ENCODE results near the gene SUSD4. TPM values are rescaled to one million over a fixed set of nuclear protein-coding genes. Genes with fewer than 3 reads are reported as not detected.

Gene SUSD4
- total RNA-seq, 2 experiments from 2014 or later, result 13.0 to 13.8 TPM

GRCh38 chr1:223338811-223339746 is 24.9 kb downstream of the SUSD4 start:
- Mint-ChIP-seq H3K4me3 (no peak overlapping the region), H3K27me3 (no peaks in the 10 kb centered on the region), H3K9me3 (no peaks in the 10 kb centered on the region), H3K27ac (no peak overlapping the region), H3K36me3 (ENCODE audit: low read depth) (no peaks in the 10 kb centered on the region), H3K4me1 (ENCODE audit: low read depth) (no peaks in the 10 kb centered on the region)
- POLR2A ChIA-PET, result no interaction called here
- intact Hi-C loops (cut with DNase I, micrococcal nuclease), result no loop called here
- Histone ChIP-seq H3K27me3 (ENCODE audit: control insufficient read depth in 1 of 2, insufficient read depth in 2 of 2, low read length in 2 of 2) (no peaks in the 10 kb centered on the region), H3K27ac (ENCODE audit: low read depth in 1 of 2, low read length in 2 of 2) (no peak overlapping the region), H3K36me3 (ENCODE audit: insufficient read depth, low read length) (no peaks in the 10 kb centered on the region), H3K4me3 (ENCODE audit: low read length) (no peak overlapping the region), H3K4me1 (ENCODE audit: insufficient read depth, low read length) (no peaks in the 10 kb centered on the region), H3K9me3 (ENCODE audit: control insufficient read depth in 1 of 2, insufficient read depth in 1 of 2, low read length in 2 of 2) (no peaks in the 10 kb centered on the region)
- CTCF ChIA-PET, result no interaction called here
- DNase-seq, result no peak
- TF ChIP-seq, protein P1, sequence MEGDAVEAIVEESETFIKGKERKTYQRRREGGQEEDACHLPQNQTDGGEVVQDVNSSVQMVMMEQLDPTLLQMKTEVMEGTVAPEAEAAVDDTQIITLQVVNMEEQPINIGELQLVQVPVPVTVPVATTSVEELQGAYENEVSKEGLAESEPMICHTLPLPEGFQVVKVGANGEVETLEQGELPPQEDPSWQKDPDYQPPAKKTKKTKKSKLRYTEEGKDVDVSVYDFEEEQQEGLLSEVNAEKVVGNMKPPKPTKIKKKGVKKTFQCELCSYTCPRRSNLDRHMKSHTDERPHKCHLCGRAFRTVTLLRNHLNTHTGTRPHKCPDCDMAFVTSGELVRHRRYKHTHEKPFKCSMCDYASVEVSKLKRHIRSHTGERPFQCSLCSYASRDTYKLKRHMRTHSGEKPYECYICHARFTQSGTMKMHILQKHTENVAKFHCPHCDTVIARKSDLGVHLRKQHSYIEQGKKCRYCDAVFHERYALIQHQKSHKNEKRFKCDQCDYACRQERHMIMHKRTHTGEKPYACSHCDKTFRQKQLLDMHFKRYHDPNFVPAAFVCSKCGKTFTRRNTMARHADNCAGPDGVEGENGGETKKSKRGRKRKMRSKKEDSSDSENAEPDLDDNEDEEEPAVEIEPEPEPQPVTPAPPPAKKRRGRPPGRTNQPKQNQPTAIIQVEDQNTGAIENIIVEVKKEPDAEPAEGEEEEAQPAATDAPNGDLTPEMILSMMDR (IDR thresholded peaks at IDR 0.05), result no peak
- no peak for ATAC-seq (ENCODE audit: poor library complexity)

DNA sequence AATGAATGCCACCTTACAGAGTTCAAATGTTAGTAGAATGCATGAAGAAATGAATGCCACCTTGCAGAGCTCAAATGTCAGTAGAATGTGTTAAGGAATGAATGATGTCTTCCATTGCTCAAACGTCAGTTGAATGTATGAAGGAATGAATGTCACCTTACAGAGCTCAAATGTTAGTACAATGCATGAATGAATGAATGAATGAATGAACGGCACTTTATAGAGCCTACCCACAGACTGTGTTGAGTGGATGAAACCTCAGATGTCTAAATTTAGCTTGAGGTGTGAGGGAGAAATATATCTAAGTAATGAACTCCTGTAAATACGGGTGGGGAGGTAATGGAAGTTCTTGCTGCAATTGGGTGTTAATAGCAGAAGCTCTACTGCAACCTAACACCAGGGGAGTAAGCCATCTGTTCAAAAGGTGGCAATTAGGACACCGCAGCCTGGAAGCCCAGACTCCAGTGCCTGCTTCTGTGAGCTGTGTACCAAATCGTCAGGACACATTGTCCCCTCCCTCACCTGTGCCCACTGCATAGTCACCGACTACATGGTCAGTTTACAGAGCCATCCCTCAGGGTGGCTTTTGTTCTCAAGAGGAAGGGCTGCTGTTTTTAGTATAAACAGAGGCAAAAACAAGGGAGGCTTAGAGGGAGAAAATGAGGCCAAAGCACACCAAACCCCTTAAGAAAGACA is 26.7 kb downstream of the SUSD4 start:
- peaks cover 2% of the 10 kb centered on the region for H3K4me1 Mint-ChIP-seq (ENCODE audit: low read depth)
- no peaks in the 10 kb centered on the region for H3K9me3 Mint-ChIP-seq
- Histone ChIP-seq H3K9me3 (ENCODE audit: control insufficient read depth in 1 of 2, insufficient read depth in 1 of 2, low read length in 2 of 2) (no peaks in the 10 kb centered on the region), H3K27me3 (ENCODE audit: control insufficient read depth in 1 of 2, insufficient read depth in 2 of 2, low read length in 2 of 2) (no peaks in the 10 kb centered on the region), H3K4me1 (ENCODE audit: insufficient read depth, low read length) (no peaks in the 10 kb centered on the region), H3K4me3 (ENCODE audit: low read length) (no peak overlapping the region), H3K27ac (ENCODE audit: low read depth in 1 of 2, low read length in 2 of 2) (no peak overlapping the region), H3K36me3 (ENCODE audit: insufficient read depth, low read length) (no peaks in the 10 kb centered on the region)
- ATAC-seq (ENCODE audit: poor library complexity) (no peak), DNase-seq (no peak)
- H3K36me3 Mint-ChIP-seq (ENCODE audit: low read depth), result no peaks in the 10 kb centered on the region
- intact Hi-C loops (cut with DNase I, micrococcal nuclease), result no loop called here
- no peak overlapping the region for H3K4me3 Mint-ChIP-seq
- H3K27me3 Mint-ChIP-seq, result no peaks in the 10 kb centered on the region
- no peak overlapping the region for H3K27ac Mint-ChIP-seq
- TF ChIP-seq, protein P1 (IDR thresholded peaks at IDR 0.05), result no peak
- CTCF ChIA-PET, result no interaction called here
- POLR2A ChIA-PET, result no interaction called here

DNA sequence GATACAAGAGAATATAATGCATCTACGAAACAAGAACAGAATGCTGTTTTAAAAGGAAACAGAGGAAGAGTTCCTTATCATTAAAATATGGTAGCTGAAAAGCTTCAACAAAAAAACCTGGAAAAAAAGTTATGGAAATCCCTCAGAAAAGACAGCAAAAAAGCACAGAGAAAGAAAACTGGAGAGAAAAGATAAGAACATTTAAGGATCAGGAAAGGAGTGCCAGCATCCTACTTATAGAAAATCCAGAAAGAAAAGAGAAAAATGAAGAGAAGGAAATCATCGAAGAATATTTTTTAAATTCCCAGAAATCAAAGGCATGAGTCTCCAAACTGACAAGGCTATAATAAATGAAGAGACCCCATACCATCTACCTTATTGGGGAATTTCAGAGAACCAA is 29.8 kb downstream of the SUSD4 start:
- DNase-seq (no peak), ATAC-seq (ENCODE audit: poor library complexity) (no peak)
- H3K27ac Mint-ChIP-seq, result no peak overlapping the region
- H3K9me3 Mint-ChIP-seq, result no peaks in the 10 kb centered on the region
- H3K4me1 Mint-ChIP-seq (ENCODE audit: low read depth), result peaks cover 20% of the 10 kb centered on the region
- H3K27me3 Mint-ChIP-seq, result no peaks in the 10 kb centered on the region
- ChIA-PET POLR2A (no interaction called here), CTCF (no interaction called here)
- Histone ChIP-seq H3K27ac (ENCODE audit: low read depth in 1 of 2, low read length in 2 of 2) (no peak overlapping the region), H3K4me1 (ENCODE audit: insufficient read depth, low read length) (peaks cover 10% of the 10 kb centered on the region), H3K27me3 (ENCODE audit: control insufficient read depth in 1 of 2, insufficient read depth in 2 of 2, low read length in 2 of 2) (no peaks in the 10 kb centered on the region), H3K9me3 (ENCODE audit: control insufficient read depth in 1 of 2, insufficient read depth in 1 of 2, low read length in 2 of 2) (no peaks in the 10 kb centered on the region), H3K4me3 (ENCODE audit: low read length) (no peak overlapping the region), H3K36me3 (ENCODE audit: insufficient read depth, low read length) (no peaks in the 10 kb centered on the region)
- TF ChIP-seq, protein P1 (IDR thresholded peaks at IDR 0.05), result no peak
- H3K36me3 Mint-ChIP-seq (ENCODE audit: low read depth), result no peaks in the 10 kb centered on the region
- intact Hi-C loops (cut with DNase I, micrococcal nuclease), result no loop called here
- no peak overlapping the region for H3K4me3 Mint-ChIP-seq
